ENCODE measurements around the gene TARP.

DNA sequence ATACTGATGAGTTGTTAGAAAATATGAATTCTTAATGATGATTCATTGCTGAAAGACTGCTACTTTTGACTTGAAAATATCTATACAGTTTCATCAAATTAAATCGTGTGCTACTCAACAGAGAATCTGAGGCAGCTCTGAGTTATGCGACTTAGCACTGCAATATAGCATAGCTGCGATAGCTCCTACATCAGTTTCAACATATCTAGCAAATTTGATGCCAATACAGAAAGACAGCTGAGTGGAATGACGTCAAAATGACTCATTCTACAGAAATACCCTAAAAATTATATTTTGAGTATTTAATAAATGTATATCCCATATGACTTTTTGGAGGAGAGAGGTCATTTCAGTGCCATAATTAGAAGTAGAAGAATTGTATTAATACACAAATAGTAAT is 1.1 kb upstream of the TARP start:
- no peak for TF ChIP-seq SIN3A (IDR thresholded peaks at IDR 0.05; ENCODE audit: borderline replicate concordance, insufficient read depth, low read length)
- TF ChIP-seq POLR2AphosphoS5 (IDR thresholded peaks at IDR 0.05; ENCODE audit: low read depth, low read length): no peak
- TF ChIP-seq, protein P1, sequence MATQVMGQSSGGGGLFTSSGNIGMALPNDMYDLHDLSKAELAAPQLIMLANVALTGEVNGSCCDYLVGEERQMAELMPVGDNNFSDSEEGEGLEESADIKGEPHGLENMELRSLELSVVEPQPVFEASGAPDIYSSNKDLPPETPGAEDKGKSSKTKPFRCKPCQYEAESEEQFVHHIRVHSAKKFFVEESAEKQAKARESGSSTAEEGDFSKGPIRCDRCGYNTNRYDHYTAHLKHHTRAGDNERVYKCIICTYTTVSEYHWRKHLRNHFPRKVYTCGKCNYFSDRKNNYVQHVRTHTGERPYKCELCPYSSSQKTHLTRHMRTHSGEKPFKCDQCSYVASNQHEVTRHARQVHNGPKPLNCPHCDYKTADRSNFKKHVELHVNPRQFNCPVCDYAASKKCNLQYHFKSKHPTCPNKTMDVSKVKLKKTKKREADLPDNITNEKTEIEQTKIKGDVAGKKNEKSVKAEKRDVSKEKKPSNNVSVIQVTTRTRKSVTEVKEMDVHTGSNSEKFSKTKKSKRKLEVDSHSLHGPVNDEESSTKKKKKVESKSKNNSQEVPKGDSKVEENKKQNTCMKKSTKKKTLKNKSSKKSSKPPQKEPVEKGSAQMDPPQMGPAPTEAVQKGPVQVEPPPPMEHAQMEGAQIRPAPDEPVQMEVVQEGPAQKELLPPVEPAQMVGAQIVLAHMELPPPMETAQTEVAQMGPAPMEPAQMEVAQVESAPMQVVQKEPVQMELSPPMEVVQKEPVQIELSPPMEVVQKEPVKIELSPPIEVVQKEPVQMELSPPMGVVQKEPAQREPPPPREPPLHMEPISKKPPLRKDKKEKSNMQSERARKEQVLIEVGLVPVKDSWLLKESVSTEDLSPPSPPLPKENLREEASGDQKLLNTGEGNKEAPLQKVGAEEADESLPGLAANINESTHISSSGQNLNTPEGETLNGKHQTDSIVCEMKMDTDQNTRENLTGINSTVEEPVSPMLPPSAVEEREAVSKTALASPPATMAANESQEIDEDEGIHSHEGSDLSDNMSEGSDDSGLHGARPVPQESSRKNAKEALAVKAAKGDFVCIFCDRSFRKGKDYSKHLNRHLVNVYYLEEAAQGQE (IDR thresholded peaks at IDR 0.05; ENCODE audit: insufficient read depth in 1 of 2, low read depth in 2 of 2, low read length in 2 of 2): no peak
- TF ChIP-seq TAF1 (IDR thresholded peaks at IDR 0.05; ENCODE audit: borderline replicate concordance, insufficient read depth, low read length): no peak
